GM11168 (cell line): ENCODE measurements around the gene GPX7.
"Not testable (repeated sequence)": the region's sequence is repeated elsewhere in the genome, so short reads cannot be mapped to it uniquely, and the experiment has no call there.

ENCODE experiments used
- in situ Hi-C: fragments of 300-500 bp; cut with MboI; formaldehyde crosslinking; loops from one replicate; pipeline ENCODE4 v1.12.0; 2022; ENCODE audit warnings: low sequenced_read_pairs; ENCODE audit not compliant: unreplicated experiment

Gene GPX7

DNA sequence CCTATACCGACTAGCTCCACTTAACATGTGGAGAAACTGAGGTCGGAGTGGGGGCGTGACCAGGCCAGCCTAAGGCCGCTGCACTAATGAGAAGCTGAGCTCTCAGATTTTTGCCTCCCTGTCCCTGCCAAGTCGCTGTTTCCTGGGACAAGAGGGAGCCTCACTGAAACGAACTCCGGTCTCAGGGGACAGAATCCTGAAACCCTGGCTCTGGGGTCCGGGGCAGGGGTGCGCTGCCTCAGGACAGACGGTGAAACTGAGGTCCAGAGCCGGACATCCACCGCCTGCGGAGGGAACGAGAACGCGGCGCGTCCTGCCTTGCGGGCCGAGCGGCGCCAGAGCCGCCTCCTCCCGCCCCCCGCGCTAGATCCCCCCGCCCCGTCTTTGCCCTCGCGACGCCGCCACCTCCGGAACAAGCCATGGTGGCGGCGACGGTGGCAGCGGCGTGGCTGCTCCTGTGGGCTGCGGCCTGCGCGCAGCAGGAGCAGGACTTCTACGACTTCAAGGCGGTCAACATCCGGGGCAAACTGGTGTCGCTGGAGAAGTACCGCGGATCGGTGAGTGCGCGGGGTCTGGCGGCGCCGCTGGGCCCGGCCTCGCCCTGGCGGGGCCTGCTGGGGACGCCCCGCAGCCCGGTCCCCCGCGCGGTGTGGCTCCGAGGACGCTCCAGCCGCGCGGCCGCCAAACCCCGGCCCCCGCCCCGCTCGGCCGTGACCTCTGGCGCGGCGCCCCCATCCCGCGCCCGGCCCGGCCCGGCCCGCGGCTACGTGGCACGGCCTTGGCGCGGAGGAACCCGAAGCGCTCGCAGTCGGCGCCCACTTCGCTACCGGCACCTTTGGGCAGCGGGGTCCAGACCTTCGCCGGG, at the start of gene GPX7:
Gene GPX7, plus strand, starts transcription at position 381 of the 865 bp plus-strand sequence. Its CDS starts 39 bp downstream, at position 420.
- in situ Hi-C loops: no loop called here

DNA sequence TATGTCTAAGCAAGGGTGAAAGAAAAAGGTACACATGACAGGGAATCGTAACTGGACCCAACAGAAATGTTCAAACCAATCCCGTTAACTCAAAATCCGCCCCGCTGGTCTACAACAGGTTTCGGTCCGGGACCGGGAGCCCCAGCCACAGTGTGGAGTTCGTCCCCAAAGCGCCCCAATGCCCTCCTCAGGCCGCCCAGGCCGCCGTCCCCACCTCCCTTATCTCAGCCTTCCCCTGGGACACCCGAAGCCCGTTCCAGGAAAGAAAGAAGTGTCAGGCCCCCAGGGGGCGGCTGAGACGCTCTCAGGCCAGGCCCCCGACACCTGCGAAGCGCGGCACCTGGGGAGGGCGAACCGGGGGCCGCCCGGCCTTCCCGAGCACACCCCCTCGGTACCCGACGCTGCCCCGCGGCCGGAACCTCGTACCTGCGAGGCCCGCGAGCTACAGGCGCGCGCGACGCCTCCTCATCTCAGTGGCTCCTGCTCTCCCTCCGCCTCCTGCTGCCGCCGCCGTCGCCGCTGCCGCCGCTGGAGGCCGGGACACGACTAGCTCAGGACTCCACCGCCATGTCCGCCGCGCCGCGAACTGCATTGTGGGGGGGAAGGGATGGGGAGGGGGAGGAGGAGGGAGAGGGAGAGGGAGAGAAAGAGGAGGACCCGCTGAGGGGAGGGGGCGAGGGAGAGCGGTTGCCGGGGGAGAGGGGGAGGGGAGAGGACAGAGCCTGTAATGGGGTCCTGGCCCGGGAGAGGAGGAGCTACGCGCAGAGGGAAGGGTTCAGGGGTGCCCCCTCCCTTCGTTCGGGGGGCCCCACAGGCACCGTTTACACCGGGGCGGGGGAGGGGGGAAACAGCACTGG, 49.4 kb upstream of the GPX7 start, which contains the start of gene TUT4:
Gene TUT4, minus strand, starts transcription at position 588 of the 857 bp plus-strand sequence. CDS start 26,812 bp downstream, outside the sequence.
- in situ Hi-C loops: no loop called here

DNA sequence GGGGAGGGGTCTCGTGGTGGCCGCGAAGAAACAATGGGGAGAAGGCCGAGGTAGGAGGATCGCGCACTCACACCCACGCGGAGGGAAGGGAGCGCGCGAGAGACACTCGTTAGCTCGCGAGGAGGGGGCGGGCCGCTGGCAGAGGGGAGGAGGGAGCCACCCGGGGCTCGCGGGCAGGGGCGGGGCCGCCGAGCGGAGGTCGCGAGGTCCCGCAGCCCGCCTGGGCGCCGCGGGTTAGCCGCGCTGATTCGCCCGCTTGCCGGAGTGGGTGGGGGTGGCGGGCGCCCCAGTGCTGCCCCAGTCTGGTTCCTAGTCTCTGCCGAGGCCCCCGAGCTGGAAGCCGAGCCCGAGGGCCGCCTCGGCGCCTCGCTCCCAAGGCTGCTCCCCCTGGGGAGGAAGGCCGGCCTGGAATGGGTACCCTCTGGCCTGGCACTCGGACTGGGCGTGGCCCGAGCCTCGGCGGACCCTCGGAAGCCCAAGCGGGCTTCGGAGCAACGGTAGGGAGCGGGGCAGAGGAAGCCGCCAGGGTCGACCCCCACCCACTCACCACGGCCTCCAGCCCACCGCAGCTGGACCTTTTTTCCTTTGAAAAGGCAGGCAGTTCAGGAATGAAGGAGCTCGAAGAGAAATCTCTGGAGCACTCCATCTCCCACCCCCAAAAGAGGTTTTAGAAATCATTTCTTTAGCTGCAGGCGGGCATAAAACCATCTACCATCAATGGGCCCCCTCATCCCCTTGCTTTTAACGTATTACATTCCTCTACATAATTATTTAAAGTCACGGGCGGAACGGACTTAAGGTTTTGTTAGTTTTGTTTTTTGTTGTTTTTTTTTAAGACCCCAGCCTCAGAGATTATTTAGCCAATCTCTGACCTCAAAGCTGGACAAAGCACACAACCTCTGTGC, 48.6 kb upstream of the GPX7 start:
- in situ Hi-C loops: no loop called here

DNA sequence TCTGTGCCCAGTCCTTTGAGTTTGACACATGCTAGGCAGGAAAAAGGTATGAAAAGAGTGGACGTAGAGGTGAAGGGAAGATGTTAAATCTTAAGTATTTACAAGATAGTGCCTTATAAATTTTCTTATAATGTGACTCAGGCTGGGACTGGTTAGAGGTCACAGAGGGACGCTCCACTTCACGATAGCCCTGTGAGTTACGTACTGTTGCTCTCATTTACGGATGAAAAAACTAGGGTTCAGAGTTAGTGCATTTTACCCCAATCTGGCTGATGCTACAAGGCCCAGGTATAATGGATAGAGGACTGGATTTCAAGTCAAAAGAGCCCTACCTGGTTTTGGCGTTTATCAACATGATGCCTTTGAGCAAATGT, 47.9 kb upstream of the GPX7 start:
- in situ Hi-C loops: no loop called here

DNA sequence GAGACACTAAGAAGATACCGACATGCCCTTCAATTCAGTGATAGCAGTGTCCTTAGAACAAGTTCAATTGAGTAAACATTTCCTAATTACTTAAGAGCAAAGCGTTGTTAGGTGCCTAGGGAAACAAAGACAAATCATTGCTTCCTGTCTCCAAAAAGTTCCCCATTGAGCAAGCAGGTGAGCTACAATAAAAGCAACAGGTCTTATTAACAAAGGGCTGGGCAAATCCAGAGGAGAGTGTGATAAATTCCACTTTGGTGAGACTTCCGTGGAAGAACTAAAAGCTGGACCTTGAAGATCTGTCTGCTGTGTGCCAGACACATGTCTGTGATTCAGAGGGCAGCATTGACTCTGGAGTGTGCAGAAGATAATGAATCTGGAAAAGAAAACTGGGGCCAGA, 47.4 kb upstream of the GPX7 start:
- in situ Hi-C loops: no loop called here

DNA sequence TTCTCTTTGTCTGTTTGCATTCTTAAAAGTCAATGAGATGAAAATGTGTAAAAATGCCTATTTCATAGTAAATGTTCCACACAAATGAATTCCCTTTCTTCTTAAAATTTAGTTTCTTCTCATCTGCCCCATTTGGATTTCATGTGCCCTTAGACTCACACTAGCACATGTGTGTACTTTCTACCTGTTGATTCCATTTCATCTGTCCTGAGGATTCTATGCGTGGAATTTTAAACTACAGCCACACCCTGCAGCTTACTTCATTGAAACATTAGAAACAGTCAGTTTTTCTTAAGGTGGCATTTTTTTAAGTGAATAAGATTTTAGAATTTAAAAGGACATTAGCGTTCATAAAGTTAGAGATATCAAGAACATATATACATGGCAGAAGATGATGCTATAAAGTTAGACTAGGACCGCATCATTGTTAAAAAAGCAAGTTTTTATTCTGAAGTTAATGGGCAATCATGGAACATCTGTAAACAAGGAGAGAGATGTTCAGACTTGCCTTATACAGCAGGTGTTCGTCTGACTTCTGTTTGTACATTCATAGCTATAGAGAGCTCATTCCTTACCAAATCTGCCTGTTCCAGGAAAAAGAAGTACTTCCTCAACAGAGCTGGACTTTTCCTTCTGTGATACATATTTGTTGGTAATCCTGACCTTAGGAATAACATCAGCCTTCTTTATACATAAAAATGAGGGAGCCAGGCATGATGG, 45.4 kb upstream of the GPX7 start:
- in situ Hi-C loops: no loop called here

DNA sequence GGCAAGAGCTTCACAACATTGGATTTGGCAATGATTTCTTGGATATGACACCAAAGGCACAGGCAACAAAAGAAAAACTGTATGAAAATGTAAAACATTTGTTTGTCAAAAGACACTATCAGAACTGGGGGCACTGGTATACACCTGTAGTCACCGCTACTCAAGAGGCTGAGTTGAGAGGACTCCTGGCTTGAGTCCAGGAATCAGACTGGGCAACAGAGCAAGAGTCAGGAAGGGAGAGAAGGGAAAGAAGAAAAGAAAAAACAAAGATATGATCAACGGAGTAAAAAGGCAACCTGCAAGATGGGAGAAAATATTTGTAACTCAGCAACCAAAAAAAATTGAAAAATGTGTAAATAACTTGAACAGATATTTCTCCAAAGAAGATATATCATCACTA, 43.2 kb upstream of the GPX7 start:
- in situ Hi-C loops: no loop called here

DNA sequence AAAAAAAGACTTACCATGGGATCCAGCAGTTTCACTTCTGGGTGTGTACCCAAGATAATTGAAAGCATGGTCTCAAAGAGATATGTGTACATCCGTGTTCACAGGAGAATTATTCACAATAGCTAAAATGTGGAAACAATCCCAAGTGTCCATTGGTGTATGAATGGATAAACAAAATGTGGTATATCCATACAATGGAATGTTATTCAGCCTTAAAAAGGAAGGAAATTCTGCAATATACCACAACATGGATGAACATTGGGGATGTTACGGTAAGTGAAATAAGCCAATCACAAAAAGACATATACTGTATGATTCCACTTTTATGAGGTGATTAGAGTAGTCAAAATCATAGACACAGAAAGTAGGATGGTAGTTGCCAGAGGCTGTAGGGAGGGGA, 42.3 kb upstream of the GPX7 start:
- in situ Hi-C loops: no loop called here

DNA sequence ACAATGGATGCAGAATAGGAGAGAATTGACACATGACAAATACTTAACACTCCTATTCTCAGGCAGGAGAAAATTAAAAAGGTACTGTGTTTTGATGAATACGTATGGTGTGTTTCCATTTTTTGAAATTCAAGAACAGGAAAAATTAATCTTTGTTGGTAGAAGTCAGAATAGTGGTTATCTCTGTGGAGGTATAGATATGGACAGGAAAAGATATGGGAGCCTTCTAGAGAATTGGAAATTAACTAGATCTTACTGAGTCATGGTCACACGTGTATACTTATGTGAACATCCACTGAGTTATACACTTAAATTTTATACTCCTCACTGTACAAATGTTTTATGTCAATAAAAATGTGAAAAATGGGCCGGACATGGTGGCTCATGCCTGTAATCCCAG, 39.4 kb upstream of the GPX7 start:
- in situ Hi-C loops: no loop called here

DNA sequence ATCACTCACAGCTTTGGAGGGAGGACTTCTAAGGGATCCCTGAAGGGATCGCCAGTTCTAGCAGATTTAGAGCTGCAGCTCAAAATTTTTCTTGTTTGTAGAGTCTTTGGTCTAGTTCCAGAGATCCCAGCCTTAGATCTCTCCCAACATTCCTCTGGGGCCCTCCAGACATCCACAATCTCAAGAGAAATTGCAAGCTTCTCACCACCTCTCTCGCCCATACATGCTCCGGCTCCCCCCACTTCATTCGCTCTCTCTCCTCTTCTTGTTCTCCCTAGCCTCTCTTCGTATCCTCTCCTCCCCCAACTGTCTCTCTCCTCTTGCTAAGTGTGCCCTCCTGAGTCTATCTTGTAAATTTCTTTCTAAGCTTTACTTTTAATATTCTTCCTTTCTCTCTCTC, 34.2 kb upstream of the GPX7 start:
- in situ Hi-C loops: no loop called here

DNA sequence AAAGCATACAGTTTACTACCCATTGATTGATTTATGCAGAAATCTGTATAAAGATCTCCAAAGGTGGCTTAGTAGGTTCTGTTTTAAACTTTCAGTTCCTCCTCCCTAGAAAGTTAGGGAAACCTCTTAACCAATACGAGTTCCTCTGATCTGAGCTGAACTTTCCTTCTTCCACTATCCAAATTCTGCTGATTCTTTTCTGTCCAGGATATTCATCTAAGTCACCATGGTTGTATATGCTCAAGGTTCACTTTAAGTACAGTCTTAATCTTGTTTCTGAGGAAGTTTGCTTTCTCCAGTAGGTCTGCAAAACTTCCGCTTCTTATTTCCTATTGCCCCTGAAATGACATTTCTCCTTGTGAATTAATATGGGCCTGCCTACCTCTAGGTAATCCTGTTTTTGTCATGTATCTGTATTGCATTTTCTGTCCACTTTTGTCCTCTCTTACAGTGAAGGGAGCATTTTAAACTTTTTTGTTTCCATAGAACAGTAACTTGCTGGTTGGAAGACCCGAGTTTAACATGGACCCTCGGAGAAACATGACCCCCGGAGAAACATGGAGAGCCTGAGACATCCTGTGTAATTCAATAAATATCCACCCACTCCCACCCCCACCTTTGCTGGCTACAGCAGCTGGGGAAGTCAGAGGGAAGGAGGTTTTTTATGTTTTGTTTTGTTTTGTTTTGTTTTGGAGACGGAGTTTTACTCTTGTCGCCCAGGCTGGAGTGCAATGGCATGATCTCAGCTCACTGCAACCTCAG, 32.5 kb upstream of the GPX7 start:
- in situ Hi-C loops: no loop called here

DNA sequence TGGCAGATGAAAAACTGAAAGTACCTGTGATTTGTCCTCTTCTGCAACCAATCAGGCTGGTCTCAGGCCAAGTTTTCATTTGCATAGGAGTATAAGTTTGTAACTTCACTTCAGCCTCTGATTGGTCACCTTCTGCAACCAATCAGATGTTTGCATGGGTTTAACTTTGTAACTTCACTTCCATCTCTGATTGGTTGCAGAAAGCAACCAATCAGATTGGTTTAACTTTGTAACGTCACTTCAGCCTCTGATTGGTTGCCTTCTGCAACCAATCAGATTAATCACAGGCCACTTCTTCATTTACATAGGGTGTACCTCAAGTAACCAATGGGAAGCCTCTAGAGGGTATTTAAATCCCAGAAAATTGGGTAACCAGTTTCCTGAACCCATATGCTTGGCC, 30.4 kb upstream of the GPX7 start:
- in situ Hi-C loops: no loop called here

DNA sequence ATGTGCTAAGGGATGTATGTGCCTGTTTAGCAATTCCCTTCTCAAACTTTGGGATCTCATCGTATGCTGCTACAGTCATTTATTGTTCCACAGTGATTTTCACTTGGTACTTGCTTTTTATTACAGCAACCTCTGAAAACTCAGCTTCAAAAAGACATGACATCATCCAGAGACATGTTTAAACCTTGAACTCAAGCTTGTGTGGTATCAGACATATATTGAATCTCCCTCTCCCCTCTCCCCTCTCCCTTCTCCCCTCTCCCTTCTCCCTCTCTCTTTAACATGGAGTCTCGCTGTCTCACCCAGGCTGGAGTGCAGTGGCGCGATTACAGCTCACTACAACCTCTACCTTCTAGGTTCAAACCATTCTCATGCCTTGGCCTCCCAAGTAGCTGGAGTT, 29.8 kb upstream of the GPX7 start:
- in situ Hi-C loops: no loop called here

DNA sequence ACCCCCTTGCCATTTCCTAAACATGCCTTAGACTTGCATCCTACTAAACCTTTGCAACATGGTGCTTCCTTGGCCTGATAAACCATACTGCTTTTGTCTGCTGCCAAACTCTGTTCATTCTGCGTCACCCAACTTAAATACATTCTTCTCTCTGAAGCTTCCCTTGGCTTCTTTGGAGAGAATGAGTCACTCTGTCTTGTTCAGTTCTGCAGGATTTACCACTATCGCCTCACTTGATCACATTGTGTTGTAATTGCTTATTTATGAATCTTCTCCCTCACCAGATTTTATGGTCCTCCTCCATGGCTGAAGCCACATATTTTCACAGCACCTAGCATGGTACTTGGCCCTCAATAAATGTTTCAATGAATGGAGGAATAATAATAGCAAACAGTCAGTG, 27.6 kb upstream of the GPX7 start:
- in situ Hi-C loops: no loop called here

DNA sequence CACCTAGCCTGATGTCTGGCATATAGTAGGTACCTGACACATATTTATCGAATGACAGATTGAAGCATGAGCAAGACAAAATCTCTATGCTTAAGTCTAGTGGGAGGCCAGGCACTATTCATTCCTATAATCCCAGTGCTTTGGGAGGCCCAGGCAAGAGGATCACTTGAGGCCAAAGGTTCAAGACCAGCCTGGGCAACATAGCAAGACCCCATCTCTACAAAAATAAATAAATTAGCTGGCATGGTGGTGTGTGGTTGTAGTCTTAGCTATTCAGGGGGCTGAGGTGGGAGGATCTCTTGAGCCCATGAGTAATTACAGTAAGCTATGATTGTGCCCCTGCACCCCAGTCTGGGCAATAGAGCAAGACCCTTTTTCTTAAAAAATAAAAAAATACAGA, 26.1 kb upstream of the GPX7 start:
- in situ Hi-C loops: no loop called here

DNA sequence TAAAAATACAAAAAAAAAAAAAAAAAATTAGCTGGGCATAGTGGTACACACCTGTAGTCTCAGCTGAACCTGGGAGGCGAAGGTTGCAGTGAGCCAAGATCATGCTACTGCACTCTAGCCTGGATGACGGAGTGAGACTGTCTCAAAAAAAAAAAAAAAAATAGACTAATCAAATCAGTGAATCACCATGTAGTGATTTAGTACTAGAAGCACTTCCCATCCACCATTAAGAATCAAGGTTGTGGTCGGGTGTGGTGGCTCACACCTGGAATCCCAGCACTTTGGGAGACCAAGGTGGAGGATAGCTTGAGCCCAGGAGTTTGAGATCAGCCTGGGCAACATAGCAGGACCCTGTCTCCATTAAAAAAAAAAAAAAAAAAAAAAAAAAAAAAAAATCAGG, 24.1 kb upstream of the GPX7 start:
- in situ Hi-C loops: not testable (repeated sequence)

DNA sequence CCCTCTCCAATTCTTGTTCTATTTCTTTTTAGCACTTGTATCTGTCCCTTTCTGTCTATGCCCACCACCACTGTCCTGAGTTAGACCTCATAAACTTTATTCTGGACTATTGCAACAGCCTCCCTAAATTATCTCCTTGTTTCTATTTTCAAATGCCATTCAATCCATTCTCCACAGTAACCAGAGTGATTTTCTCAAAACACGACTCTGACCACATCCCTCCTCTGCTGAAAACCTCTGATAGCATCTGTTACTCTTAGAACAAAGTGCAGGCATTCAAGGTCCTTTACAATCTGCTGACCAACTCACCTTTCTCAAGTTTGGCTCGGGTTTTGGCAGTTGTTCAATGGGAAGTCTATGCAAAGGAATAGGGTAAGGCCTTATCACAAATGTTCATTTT, 22.8 kb upstream of the GPX7 start:
- in situ Hi-C loops: no loop called here

DNA sequence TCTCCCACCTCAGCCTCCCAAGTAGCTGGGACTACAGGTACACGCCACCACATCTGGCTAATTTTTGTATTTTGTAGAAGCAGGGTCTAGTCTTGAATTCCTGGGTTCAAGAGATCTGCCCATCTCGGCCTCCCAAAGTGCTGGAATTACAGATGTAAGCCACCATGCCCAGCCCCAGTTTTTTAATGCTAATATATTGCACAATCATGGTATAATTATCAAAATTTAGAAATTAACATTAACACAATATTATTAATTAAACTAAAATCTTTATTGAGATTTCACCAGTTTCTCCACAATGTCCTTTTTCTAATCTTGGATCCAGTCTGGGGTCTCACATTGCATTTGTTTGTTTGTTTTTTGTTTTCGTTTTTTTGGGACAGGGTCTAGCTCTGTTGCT, 21.9 kb upstream of the GPX7 start:
- in situ Hi-C loops: no loop called here

DNA sequence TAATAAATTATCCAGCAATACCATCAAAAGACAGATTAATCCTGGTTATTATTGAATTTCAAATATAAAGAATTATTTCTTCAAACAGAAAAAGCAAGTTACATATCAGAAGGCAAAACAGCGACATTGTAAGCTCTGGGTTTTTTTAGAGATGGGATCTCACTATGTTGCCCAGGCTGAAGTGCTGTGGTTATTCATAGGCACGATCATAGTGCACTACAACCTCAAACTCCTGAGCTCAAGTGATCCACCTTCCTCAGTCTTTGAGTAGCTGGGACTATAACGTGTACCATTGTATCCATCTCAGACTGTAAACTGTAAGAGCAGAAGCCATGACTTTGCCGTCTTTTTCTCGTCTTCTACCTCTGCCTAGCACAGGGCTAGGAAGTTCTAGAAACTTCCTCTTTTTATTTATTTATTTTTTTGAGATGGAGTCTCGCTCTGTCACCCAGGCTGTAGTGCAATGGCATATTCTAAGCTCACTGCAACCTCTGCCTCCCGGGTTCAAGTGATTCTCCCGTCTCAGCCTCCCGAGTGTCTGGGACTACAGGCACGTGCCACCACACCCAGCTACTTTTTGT, 20.0 kb upstream of the GPX7 start:
- in situ Hi-C loops: no loop called here
